Hepatocyte (in vitro differentiated cells): ENCODE results near the gene PTPRQ. TPM values are rescaled to one million over a fixed set of nuclear protein-coding genes. Genes with fewer than 3 reads are reported as not detected.

Experiments used
- DNase-seq: peaks from one replicate; pipeline ENCODE4 v3.0.0-alpha.2; 2016; ENCODE audit warnings: low spot score
- H2AFZ ChIP-seq: fragments of 200-600 bp; sonication (generic); 2 replicates; pipeline ENCODE4 v1.6.0; 2016; ENCODE audit warnings: antibody characterized with exemption, mild to moderate bottlenecking
- H3K27ac ChIP-seq: fragments of 200-600 bp; sonication (generic); 2 replicates; pipeline ENCODE4 v1.5.1; 2016; ENCODE audit warnings: mild to moderate bottlenecking
- H3K27me3 ChIP-seq: fragments of 200-600 bp; sonication (generic); 2 replicates; pipeline ENCODE4 v1.6.1; 2016
- H3K36me3 ChIP-seq: fragments of 200-600 bp; sonication (generic); replicated peaks from 2 replicates; pipeline ENCODE4 v1.5.1; 2016; ENCODE audit warnings: low read depth; ENCODE audit not compliant: insufficient read depth
- H3K4me1 ChIP-seq: fragments of 200-600 bp; sonication (generic); 2 replicates; pipeline ENCODE4 v1.5.1; 2016; ENCODE audit warnings: mild to moderate bottlenecking, moderate library complexity; ENCODE audit not compliant: insufficient read depth
- H3K4me2 ChIP-seq: fragments of 200-600 bp; sonication (generic); 2 replicates; pipeline ENCODE4 v1.6.0; 2016
- H3K4me3 ChIP-seq: fragments of 200-600 bp; sonication (generic); 2 replicates; pipeline ENCODE4 v1.5.1; 2016; ENCODE audit warnings: mild to moderate bottlenecking
- H3K79me2 ChIP-seq: fragments of 200-600 bp; sonication (generic); 2 replicates; pipeline ENCODE4 v1.6.0; 2017; ENCODE audit warnings: mild to moderate bottlenecking
- H3K9me2 ChIP-seq: fragments of 200-600 bp; sonication (generic); replicated peaks from 2 replicates; pipeline ENCODE4 v1.6.0; 2017; ENCODE audit warnings: mild to moderate bottlenecking; ENCODE audit not compliant: insufficient read depth
- H3K9me3 ChIP-seq: fragments of 200-600 bp; sonication (generic); 2 replicates; pipeline ENCODE4 v1.5.1; 2016; ENCODE audit warnings: low read depth, mild to moderate bottlenecking
- H4K20me1 ChIP-seq: fragments of 200-600 bp; sonication (generic); 2 replicates; pipeline ENCODE4 v1.6.0; 2016; ENCODE audit warnings: mild to moderate bottlenecking; ENCODE audit not compliant: insufficient read depth, poor library complexity, severe bottlenecking
- EZH2 ChIP-seq: fragments of 200-600 bp; sonication (generic); IDR thresholded peaks from 2 replicates; pipeline ENCODE4 v1.6.1; 2016; ENCODE audit warnings: antibody characterized with exemption, mild to moderate bottlenecking, borderline replicate concordance
- EZH2phosphoT487 ChIP-seq: fragments of 200-600 bp; sonication (generic); IDR thresholded peaks from one replicate; pipeline ENCODE4 v1.6.1; 2018; ENCODE audit warnings: antibody characterized with exemption, mild to moderate bottlenecking, low read depth, moderate library complexity; ENCODE audit not compliant: unreplicated experiment, severe bottlenecking
- WGBS: methylation state at CpG from one replicate; pipeline ENCODE4 v1.1.6; 2016; ENCODE audit warnings: low lambda C conversion rate; ENCODE audit errors: missing lambda C conversion rate; 5-methylcytosine and 5-hydroxymethylcytosine counted together
- polyA plus RNA-seq: library from polyadenylated mRNA; unstranded; fragments of >200 nt; fragmentation: Nextera tagmentation; extraction: Ambion mirVana; gene quantifications from 2 replicates; pipeline ENCODE4 v1.2.1, GENCODE V29; 2016
- total RNA-seq: library from RNA; depleted of rRNA; stranded (reverse); fragments of >200 nt; gene quantifications from 2 replicates; pipeline ENCODE4 v1.2.3, GENCODE V29; 2014
- TF ChIP-seq, protein P1 (sequence below): fragments of 200-600 bp; sonication (generic); IDR thresholded peaks from 2 replicates; pipeline ENCODE4 v1.5.1; 2016; ENCODE audit warnings: antibody characterized with exemption, mild to moderate bottlenecking; ENCODE audit not compliant: poor library complexity

The PTPRQ gene, protein sequence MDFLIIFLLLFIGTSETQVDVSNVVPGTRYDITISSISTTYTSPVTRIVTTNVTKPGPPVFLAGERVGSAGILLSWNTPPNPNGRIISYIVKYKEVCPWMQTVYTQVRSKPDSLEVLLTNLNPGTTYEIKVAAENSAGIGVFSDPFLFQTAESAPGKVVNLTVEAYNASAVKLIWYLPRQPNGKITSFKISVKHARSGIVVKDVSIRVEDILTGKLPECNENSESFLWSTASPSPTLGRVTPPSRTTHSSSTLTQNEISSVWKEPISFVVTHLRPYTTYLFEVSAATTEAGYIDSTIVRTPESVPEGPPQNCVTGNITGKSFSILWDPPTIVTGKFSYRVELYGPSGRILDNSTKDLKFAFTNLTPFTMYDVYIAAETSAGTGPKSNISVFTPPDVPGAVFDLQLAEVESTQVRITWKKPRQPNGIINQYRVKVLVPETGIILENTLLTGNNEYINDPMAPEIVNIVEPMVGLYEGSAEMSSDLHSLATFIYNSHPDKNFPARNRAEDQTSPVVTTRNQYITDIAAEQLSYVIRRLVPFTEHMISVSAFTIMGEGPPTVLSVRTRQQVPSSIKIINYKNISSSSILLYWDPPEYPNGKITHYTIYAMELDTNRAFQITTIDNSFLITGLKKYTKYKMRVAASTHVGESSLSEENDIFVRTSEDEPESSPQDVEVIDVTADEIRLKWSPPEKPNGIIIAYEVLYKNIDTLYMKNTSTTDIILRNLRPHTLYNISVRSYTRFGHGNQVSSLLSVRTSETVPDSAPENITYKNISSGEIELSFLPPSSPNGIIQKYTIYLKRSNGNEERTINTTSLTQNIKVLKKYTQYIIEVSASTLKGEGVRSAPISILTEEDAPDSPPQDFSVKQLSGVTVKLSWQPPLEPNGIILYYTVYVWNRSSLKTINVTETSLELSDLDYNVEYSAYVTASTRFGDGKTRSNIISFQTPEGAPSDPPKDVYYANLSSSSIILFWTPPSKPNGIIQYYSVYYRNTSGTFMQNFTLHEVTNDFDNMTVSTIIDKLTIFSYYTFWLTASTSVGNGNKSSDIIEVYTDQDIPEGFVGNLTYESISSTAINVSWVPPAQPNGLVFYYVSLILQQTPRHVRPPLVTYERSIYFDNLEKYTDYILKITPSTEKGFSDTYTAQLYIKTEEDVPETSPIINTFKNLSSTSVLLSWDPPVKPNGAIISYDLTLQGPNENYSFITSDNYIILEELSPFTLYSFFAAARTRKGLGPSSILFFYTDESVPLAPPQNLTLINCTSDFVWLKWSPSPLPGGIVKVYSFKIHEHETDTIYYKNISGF (N-terminal part only)
- total RNA-seq = 0.03 and 0.08 TPM in 2 replicates
- 0.13 TPM in 1 of 2 replicates, not detected in the other for polyA plus RNA-seq

DNA sequence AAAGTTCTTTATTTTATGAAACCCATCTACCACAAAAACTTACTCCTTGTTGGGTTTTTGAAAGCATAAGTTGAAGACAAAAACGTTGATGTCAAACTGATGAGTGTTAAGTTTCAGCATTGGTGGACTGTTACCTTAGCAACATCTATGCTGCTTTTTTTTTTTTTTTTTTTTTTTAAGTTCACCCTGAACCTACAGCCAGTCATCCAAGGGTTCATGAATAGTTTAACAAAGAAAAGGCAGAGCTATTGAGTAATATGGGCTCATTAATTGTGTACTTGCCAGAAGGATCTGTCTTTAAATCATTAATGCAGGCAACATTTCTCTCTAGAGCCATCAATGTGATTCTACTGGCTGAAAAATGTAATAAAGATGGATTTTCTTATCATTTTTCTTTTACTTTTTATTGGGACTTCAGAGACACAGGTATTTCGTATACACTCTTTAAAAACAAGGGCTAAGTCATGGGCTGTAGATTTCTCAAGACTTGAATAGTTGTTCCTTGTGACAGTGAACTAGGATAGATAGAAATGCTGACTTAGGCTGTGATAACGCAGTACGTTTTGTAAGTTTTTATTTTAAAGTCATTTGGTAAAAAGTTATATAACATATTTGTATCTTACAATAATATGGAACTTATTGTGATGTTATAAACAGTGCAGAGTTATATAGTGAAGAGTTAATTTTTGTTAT lies at the start of gene PTPRQ:
Gene PTPRQ, plus strand, starts transcription at position 262 of the 693 bp plus-strand sequence. Its CDS starts 111 bp downstream, at position 373.
- no peak for DNase-seq
- WGBS = 72% methylated on average over 4 of the region's 4 CpGs
- Histone ChIP-seq H3K9me2 (no peaks in the 10 kb centered on the region), H3K36me3 (no peaks in the 10 kb centered on the region), H3K9me3 (no peaks in the 10 kb centered on the region), H3K4me1 (no peaks in the 10 kb centered on the region), H3K79me2 (no peaks in the 10 kb centered on the region), H3K4me3 (no peak within 1 kb of the TSS), H3K4me2 (no peak within 1 kb of the TSS), H2AFZ (no peak within 1 kb of the TSS), H4K20me1 (no peaks in the 10 kb centered on the region), H3K27me3 (no peaks in the 10 kb centered on the region), H3K27ac (no peak within 1 kb of the TSS)
- no peak for TF ChIP-seq EZH2
- no peak for TF ChIP-seq EZH2phosphoT487
- TF ChIP-seq, protein P1, sequence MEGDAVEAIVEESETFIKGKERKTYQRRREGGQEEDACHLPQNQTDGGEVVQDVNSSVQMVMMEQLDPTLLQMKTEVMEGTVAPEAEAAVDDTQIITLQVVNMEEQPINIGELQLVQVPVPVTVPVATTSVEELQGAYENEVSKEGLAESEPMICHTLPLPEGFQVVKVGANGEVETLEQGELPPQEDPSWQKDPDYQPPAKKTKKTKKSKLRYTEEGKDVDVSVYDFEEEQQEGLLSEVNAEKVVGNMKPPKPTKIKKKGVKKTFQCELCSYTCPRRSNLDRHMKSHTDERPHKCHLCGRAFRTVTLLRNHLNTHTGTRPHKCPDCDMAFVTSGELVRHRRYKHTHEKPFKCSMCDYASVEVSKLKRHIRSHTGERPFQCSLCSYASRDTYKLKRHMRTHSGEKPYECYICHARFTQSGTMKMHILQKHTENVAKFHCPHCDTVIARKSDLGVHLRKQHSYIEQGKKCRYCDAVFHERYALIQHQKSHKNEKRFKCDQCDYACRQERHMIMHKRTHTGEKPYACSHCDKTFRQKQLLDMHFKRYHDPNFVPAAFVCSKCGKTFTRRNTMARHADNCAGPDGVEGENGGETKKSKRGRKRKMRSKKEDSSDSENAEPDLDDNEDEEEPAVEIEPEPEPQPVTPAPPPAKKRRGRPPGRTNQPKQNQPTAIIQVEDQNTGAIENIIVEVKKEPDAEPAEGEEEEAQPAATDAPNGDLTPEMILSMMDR = no peak

DNA sequence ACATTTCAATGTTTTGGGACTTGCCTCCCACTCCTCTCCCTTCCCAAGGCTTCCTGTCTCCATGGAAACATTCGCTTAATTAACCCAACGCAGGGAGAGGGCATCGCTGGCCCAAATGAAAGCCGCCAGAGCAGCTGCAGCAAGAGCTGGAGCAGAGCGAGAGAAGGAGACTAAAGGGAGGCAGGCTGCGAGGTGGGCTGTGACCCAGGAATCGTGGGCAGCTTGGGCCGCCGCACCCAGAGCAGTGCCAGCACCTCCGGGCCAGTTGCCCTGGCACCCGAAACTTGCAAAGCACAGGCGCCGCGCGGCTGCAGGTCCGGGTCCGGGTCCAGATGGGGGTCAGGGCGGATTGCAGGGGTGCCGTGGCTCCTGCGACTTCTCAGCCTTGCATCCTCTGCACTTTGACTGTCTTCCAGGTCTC lies 43.5 kb upstream of the PTPRQ start:
- TF ChIP-seq, protein P1 = no peak
- no peak for TF ChIP-seq EZH2
- no peak for TF ChIP-seq EZH2phosphoT487
- DNase-seq = no peak
- WGBS = 90% methylated on average over 19 of the region's 20 CpGs
- no peaks in the 10 kb centered on the region for H3K79me2 ChIP-seq
- no peak overlapping the region for H3K4me2 ChIP-seq
- no peaks in the 10 kb centered on the region for H3K27me3 ChIP-seq
- H3K4me1 ChIP-seq = no peaks in the 10 kb centered on the region
- no peaks in the 10 kb centered on the region for H3K9me3 ChIP-seq
- H3K36me3 ChIP-seq = no peaks in the 10 kb centered on the region
- no peak overlapping the region for H3K4me3 ChIP-seq
- no peaks in the 10 kb centered on the region for H4K20me1 ChIP-seq
- no peak overlapping the region for H3K27ac ChIP-seq
- no peak overlapping the region for H2AFZ ChIP-seq
- H3K9me2 ChIP-seq = no peaks in the 10 kb centered on the region

DNA sequence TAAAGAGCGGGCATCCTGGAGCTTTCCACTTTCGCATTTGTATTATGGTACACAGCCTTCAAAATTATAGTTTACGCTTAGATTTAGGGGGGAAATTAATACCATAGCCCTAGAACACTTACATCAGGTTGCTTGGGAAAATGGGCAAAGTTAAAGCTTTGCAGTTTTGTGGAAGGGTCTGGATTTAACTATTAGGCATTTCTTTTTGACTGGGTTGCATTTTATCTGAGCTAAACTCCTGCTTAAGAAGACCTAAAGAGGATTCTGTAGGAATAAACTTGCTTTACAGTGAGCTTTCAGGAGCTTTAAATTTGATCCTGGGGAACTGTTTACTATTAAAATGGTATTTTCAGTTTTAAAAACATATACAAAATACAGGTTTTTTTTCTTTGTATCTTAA lies 42.8 kb upstream of the PTPRQ start:
- 78% methylated on average over 3 of the region's 3 CpGs for WGBS
- no peak overlapping the region for H3K27ac ChIP-seq
- no peaks in the 10 kb centered on the region for H3K36me3 ChIP-seq
- H3K9me2 ChIP-seq = no peaks in the 10 kb centered on the region
- no peak overlapping the region for H3K4me2 ChIP-seq
- H3K79me2 ChIP-seq = no peaks in the 10 kb centered on the region
- no peak overlapping the region for H2AFZ ChIP-seq
- no peaks in the 10 kb centered on the region for H3K9me3 ChIP-seq
- no peak for DNase-seq
- H3K4me3 ChIP-seq = no peak overlapping the region
- no peak for TF ChIP-seq EZH2phosphoT487
- no peak for TF ChIP-seq EZH2
- TF ChIP-seq, protein P1 = no peak
- no peaks in the 10 kb centered on the region for H3K4me1 ChIP-seq
- H3K27me3 ChIP-seq = no peaks in the 10 kb centered on the region
- H4K20me1 ChIP-seq = no peaks in the 10 kb centered on the region
